Thyroid gland (tissue), 4 donors: ENCODE data around the gene GLRA2.

ENCODE experiments used
- CTCF ChIP-seq, 6 experiments: fragments of 200-600 bp in 3 of 6; fragments of 450-650 bp in 3 of 6; sonication (generic) in 3 of 6; IDR thresholded peaks; one replicate each; pipeline ENCODE4 v1.5.1; 2016 to 2019; ENCODE audit warnings: antibody characterized with exemption in 6 of 6, mild to moderate bottlenecking in 2 of 6, inconsistent platforms in 1 of 6, moderate library complexity in 1 of 6
- POLR2A ChIP-seq, 2 donors: fragments of 450-650 bp; IDR thresholded peaks; one replicate each; pipeline ENCODE4 v1.6.1; 2017; ENCODE audit warnings: antibody characterized with exemption in 2 of 2, mild to moderate bottlenecking in 2 of 2, moderate library complexity in 1 of 2

DNA sequence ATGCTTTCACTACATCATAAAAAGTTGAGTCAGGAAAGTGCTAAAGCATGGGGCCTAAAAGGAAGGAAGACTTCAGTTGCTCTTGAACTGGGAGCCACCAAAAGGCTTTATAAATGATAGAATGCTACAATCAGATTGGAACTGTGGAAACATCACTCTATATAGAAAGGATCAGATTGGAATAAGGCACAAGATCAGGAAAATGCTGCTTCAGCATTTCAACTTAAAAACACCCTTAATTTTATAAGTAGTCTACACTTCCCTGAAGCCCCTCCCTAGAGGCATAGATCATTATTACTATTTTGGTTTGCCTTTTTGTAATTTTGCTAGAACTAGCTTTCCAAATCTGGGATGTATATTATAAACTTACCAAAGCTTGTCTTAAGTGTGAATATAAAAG is 172.8 kb downstream of the GLRA2 start:
- no peak for TF ChIP-seq POLR2A (IDR thresholded peaks at IDR 0.05)
- TF ChIP-seq CTCF (IDR thresholded peaks at IDR 0.05), result no peak
